ENCODE data around the gene FIGN. TPM values are rescaled to one million over a fixed set of nuclear protein-coding genes. Genes with fewer than 3 reads are reported as not detected.
A peak's percentile ranks its signal among the peaks of the same experiment; 100 is the strongest.

Gene FIGN
- total RNA-seq, 1 donor from 2014 or later, result 41.1 TPM

GRCh38 chr2:163690896-163691295 is 44.9 kb downstream of the FIGN start:
- Histone ChIP-seq H3K36me3 (no peaks in the 10 kb centered on the region), H3K79me2 (ENCODE audit: low read depth) (peaks cover 100% of the 10 kb centered on the region), H2AFZ (replicated peaks) (no peak overlapping the region), H3F3A (ENCODE audit: low read depth) (peaks cover 10% of the 10 kb centered on the region), H4K20me1 (ENCODE audit: low read depth) (peaks cover 6% of the 10 kb centered on the region), H3K9ac (no peak overlapping the region), H3K27me3 (no peaks in the 10 kb centered on the region), H3K27ac (no peak overlapping the region), H3K4me3 (no peak overlapping the region), H3K9me3 (ENCODE audit: low read depth) (no peaks in the 10 kb centered on the region), H3K4me2 (no peak overlapping the region), H3K4me1 (peaks cover 60% of the 10 kb centered on the region)
- H3K4me1 Mint-ChIP-seq, result peaks cover 13% of the 10 kb centered on the region
- no peak overlapping the region for H3K27ac Mint-ChIP-seq
- DNase-seq (ENCODE audit: low spot score), result no peak
- H3K27me3 Mint-ChIP-seq (ENCODE audit: insufficient read depth, low read depth), result no peaks in the 10 kb centered on the region
- no peak overlapping the region for H3K4me3 Mint-ChIP-seq
- H3K36me3 Mint-ChIP-seq, result peaks cover 6% of the 10 kb centered on the region
- no peak for TF ChIP-seq EZH2 (IDR thresholded peaks at IDR 0.05)
- no peak for TF ChIP-seq CTCF (IDR thresholded peaks at IDR 0.05)
- TF ChIP-seq EZH2phosphoT487 (IDR thresholded peaks at IDR 0.05), result no peak
- no peaks in the 10 kb centered on the region for H3K9me3 Mint-ChIP-seq

DNA sequence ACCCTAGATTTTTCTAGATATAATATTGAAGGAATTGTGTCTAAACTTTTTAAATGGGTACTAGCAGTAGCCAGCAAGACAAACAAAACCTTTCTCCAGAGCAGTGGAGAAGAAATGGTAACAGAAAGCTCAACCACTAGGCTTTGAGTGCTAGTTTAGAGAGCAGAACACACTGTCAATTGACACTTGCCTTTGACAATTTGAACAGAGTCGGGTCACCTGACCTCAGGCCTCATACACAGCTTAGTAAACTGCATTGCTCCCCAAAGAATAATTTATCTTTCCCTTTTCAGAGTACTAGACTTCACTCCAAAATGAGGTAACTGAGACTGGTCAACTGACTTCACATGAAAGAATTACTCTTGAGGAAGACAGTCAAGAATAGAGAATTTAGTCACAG is 48.6 kb downstream of the FIGN start:
- Mint-ChIP-seq H3K4me3 (no peak overlapping the region), H3K4me1 (peaks cover 9% of the 10 kb centered on the region), H3K27me3 (ENCODE audit: insufficient read depth, low read depth) (no peaks in the 10 kb centered on the region), H3K27ac (no peak overlapping the region), H3K36me3 (peaks cover 9% of the 10 kb centered on the region), H3K9me3 (no peaks in the 10 kb centered on the region)
- H3F3A ChIP-seq (ENCODE audit: low read depth), result peaks cover 6% of the 10 kb centered on the region
- no peaks in the 10 kb centered on the region for H3K36me3 ChIP-seq
- peaks cover 45% of the 10 kb centered on the region for H3K4me1 ChIP-seq
- no peaks in the 10 kb centered on the region for H3K27me3 ChIP-seq
- TF ChIP-seq EZH2 (IDR thresholded peaks at IDR 0.05) (no peak), CTCF (IDR thresholded peaks at IDR 0.05) (no peak), EZH2phosphoT487 (IDR thresholded peaks at IDR 0.05) (no peak)
- no peak overlapping the region for H3K4me3 ChIP-seq
- peaks cover 100% of the 10 kb centered on the region for H3K79me2 ChIP-seq (ENCODE audit: low read depth)
- peak overlapping the region; percentile 7 for H3K27ac ChIP-seq
- H3K9ac ChIP-seq, result no peak overlapping the region
- no peak for DNase-seq (ENCODE audit: low spot score)
- no peak overlapping the region for H2AFZ ChIP-seq (replicated peaks)
- no peak overlapping the region for H3K4me2 ChIP-seq
- H4K20me1 ChIP-seq (ENCODE audit: low read depth), result peaks cover 22% of the 10 kb centered on the region
- H3K9me3 ChIP-seq (ENCODE audit: low read depth), result no peaks in the 10 kb centered on the region

DNA sequence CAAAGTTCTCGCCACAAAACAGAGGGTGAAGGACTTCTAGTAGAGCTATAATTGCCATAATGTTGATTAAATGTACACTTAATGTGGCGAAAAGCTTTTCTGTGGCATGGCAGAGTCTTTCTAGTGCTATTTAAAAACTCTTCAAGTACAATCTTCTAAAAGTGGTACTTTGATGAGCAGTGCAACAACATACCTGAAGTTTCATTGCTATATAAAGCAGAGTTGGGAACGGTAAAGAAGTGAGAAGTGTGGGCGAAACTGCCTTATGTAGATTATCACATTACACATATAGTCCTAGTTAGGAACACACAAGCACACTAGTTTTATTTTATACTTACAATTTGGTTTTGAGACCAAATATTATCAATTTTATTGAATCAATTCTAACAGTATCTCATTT is 49.5 kb downstream of the FIGN start:
- Histone ChIP-seq H3K4me1 (peaks cover 45% of the 10 kb centered on the region), H3K79me2 (ENCODE audit: low read depth) (peaks cover 100% of the 10 kb centered on the region), H3K4me3 (no peak overlapping the region), H3K27me3 (no peaks in the 10 kb centered on the region), H3K9ac (no peak overlapping the region), H3K27ac (no peak overlapping the region), H3K36me3 (no peaks in the 10 kb centered on the region), H2AFZ (replicated peaks) (no peak overlapping the region), H3K9me3 (ENCODE audit: low read depth) (no peaks in the 10 kb centered on the region), H3F3A (ENCODE audit: low read depth) (peaks cover 6% of the 10 kb centered on the region), H4K20me1 (ENCODE audit: low read depth) (peaks cover 24% of the 10 kb centered on the region), H3K4me2 (no peak overlapping the region)
- TF ChIP-seq CTCF (IDR thresholded peaks at IDR 0.05) (no peak), EZH2phosphoT487 (IDR thresholded peaks at IDR 0.05) (no peak)
- DNase-seq (ENCODE audit: low spot score), result no peak
- Mint-ChIP-seq H3K4me1 (peaks cover 18% of the 10 kb centered on the region), H3K36me3 (peaks cover 9% of the 10 kb centered on the region), H3K27me3 (ENCODE audit: insufficient read depth, low read depth) (no peaks in the 10 kb centered on the region), H3K27ac (no peak overlapping the region), H3K4me3 (no peak overlapping the region), H3K9me3 (no peaks in the 10 kb centered on the region)

Measured in neural progenitor cell (in vitro differentiated cells).